NCI-H1930 (cell line): Measurements from ENCODE around the gene TEX28.
"Not testable (repeated sequence)": the region's sequence is repeated elsewhere in the genome, so short reads cannot be mapped to it uniquely, and the experiment has no call there.

ENCODE experiments used
- DNase-seq, 2 experiments: peaks; one replicate each; lab custom pipeline; 2025; lab: John Stamatoyannopoulos, UW

TEX28 gene

GRCh38 chrX:154247377-154248045 lies 47.4 kb downstream of the TEX28 start:
- DNase-seq = not testable (repeated sequence)

- DNase-seq = not testable (repeated sequence)
Measured at GRCh38 chrX:154239982-154240503, 54.9 kb downstream of the TEX28 start.

GRCh38 chrX:154238939-154239559 lies 55.9 kb downstream of the TEX28 start:
- not testable (repeated sequence) for DNase-seq

- not testable (repeated sequence) for DNase-seq
Measured at GRCh38 chrX:154233620-154234019, 61.3 kb downstream of the TEX28 start.

- DNase-seq = not testable (repeated sequence)
Measured at GRCh38 chrX:154231443-154231842, 63.5 kb downstream of the TEX28 start.

- not testable (repeated sequence) for DNase-seq
Measured at GRCh38 chrX:154226706-154227105, 68.2 kb downstream of the TEX28 start.

- not testable (repeated sequence) for DNase-seq
Measured at GRCh38 chrX:154225292-154225691, 69.6 kb downstream of the TEX28 start.
